DND-41 (cell line): Measurements from ENCODE around the gene MIS18BP1.

ENCODE experiments used
- CTCF ChIP-seq: IDR thresholded peaks from 2 replicates; pipeline ENCODE4 v1.5.1; 2012; ENCODE audit warnings: borderline replicate concordance, low read length, moderate library complexity, mild to moderate bottlenecking; ENCODE audit not compliant: poor library complexity, severe bottlenecking; ENCODE audit errors: extremely low read depth
- EZH2 ChIP-seq: IDR thresholded peaks from 3 replicates; pipeline ENCODE4 v1.6.1; 2012; ENCODE audit warnings: borderline replicate concordance, low read depth, mild to moderate bottlenecking, moderate library complexity, low read length, inconsistent platforms; ENCODE audit not compliant: severe bottlenecking

GRCh38 chr14:45210159-45210558, 42.8 kb downstream of the MIS18BP1 start:
- TF ChIP-seq EZH2 (no peak), CTCF (no peak)
